Caco-2 (cell line): ENCODE data around the gene ACP6. TPM values are rescaled to one million over a fixed set of nuclear protein-coding genes. Genes with fewer than 3 reads are reported as not detected.
"Not testable (repeated sequence)": the region's sequence is repeated elsewhere in the genome, so short reads cannot be mapped to it uniquely, and the experiment has no call there.

Source experiments
- BruUV-seq: library from RNA; stranded (reverse); fragments of 400-500 nt; replicated peaks from 2 replicates; lab custom pipeline; 2021; lab: Mats Ljungman, UMichigan
- CTCF ChIA-PET: fragments of 300-600 bp; sonication (Branson Sonifier 250); formaldehyde crosslinking; loops from one replicate; lab custom pipeline; 2022; ENCODE audit warnings: antibody characterized with exemption; lab: Charles Lee
- POLR2A ChIA-PET: fragments of 300-600 bp; sonication (Branson Sonifier 250); formaldehyde crosslinking; loops from one replicate; lab custom pipeline; 2022; ENCODE audit warnings: antibody characterized with exemption; lab: Charles Lee
- DNase-seq, 2 experiments: peaks; one replicate each; pipeline versions ENCODE4 v3.0.0 to v3.0.0-alpha.2; 2020 to 2022
- H3K27me3 ChIP-seq: replicated peaks from 2 replicates; pipeline ENCODE4 v1.6.0; 2011; ENCODE audit warnings: low read length; ENCODE audit not compliant: control insufficient read depth, insufficient read depth
- H3K36me3 ChIP-seq: 2 replicates; pipeline ENCODE4 v1.5.1; 2011; ENCODE audit warnings: low read length; ENCODE audit not compliant: control insufficient read depth, insufficient read depth
- H3K4me1 ChIP-seq: fragments of 250-450 bp; sonication (Bioruptor Pico); 2 replicates; pipeline ENCODE4 v1.5.1; 2020; ENCODE audit warnings: mild to moderate bottlenecking
- H3K4me3 ChIP-seq: 2 replicates; pipeline ENCODE4 v1.5.1; 2011; ENCODE audit warnings: low read depth, mild to moderate bottlenecking, control low read depth, low read length
- H3K9me3 ChIP-seq: fragments of 250-450 bp; sonication (Bioruptor Pico); 2 replicates; pipeline ENCODE4 v1.5.1; 2020; ENCODE audit warnings: mild to moderate bottlenecking, moderate library complexity
- H3K27ac Mint-ChIP-seq: one replicate; pipeline ENCODE4 v1.8.0; 2022; ENCODE audit warnings: mixed read lengths; ENCODE audit not compliant: unreplicated experiment
- H3K27me3 Mint-ChIP-seq: one replicate; pipeline ENCODE4 v1.8.0; 2022; ENCODE audit warnings: mixed read lengths; ENCODE audit not compliant: insufficient read depth, unreplicated experiment
- H3K36me3 Mint-ChIP-seq: one replicate; pipeline ENCODE4 v1.8.0; 2022; ENCODE audit warnings: mild to moderate bottlenecking, mixed read lengths; ENCODE audit not compliant: insufficient read depth, unreplicated experiment
- H3K4me1 Mint-ChIP-seq: one replicate; pipeline ENCODE4 v1.8.0; 2022; ENCODE audit warnings: low read depth, mixed read lengths; ENCODE audit not compliant: unreplicated experiment
- H3K4me3 Mint-ChIP-seq: one replicate; pipeline ENCODE4 v1.8.0; 2022; ENCODE audit warnings: mild to moderate bottlenecking, moderate library complexity, mixed read lengths; ENCODE audit not compliant: unreplicated experiment
- H3K9me3 Mint-ChIP-seq: one replicate; pipeline ENCODE4 v1.8.0; 2022; ENCODE audit warnings: mixed read lengths; ENCODE audit not compliant: unreplicated experiment
- intact Hi-C: fragments of 100-400 bp; cut with micrococcal nuclease; formaldehyde crosslinking; loops from one replicate; pipeline ENCODE4 v1.10.0; 2022; ENCODE audit not compliant: unreplicated experiment
- total RNA-seq: library from RNA; stranded (reverse); gene quantifications from 2 replicates; pipeline ENCODE4 v1.2.3, GENCODE V29; 2022
- TF ChIP-seq, protein P1 (sequence below), 2 experiments: fragments of 200-600 bp in 1 of 2; IDR thresholded peaks; 1 replicate in 1 of 2; 2 replicates in 1 of 2; pipeline versions ENCODE4 v1.5.1 to v1.8.0; 2011 to 2022; ENCODE audit warnings: antibody characterized with exemption in 1 of 2, control low read depth in 1 of 2, inconsistent platforms in 1 of 2, low read depth in 1 of 2, low read length in 1 of 2, mild to moderate bottlenecking in 1 of 2, moderate library complexity in 1 of 2; ENCODE audit not compliant: insufficient read depth in 1 of 2, severe bottlenecking in 1 of 2, unreplicated experiment in 1 of 2

ACP6 gene
- total RNA-seq, 1 experiment from 2014 or later: 24.6 TPM

- intact Hi-C loops: not testable (repeated sequence)
Measured at GRCh38 chr1:147677681-147678080, 7.4 kb upstream of the ACP6 start.

GRCh38 chr1:147676311-147677085 is 6.2 kb upstream of the ACP6 start:
- POLR2A ChIA-PET: no interaction called here
- no peaks in the 10 kb centered on the region for H3K36me3 Mint-ChIP-seq
- no peak overlapping the region for H3K27ac Mint-ChIP-seq

More at GRCh38 chr1:147677681-147678080, 7.4 kb upstream of the ACP6 start:
- H3K4me1 Mint-ChIP-seq, CTCF ChIA-PET, H3K27me3 Mint-ChIP-seq, BruUV-seq, H3K4me3 Mint-ChIP-seq, DNase-seq, H3K36me3 Mint-ChIP-seq, POLR2A ChIA-PET, H3K4me1 ChIP-seq, H3K9me3 Mint-ChIP-seq, H3K27ac Mint-ChIP-seq, H3K36me3 ChIP-seq, H3K4me3 ChIP-seq, H3K27me3 ChIP-seq: not testable (repeated sequence)
- H3K9me3 ChIP-seq: peaks cover 18% of the 10 kb centered on the region

DNA sequence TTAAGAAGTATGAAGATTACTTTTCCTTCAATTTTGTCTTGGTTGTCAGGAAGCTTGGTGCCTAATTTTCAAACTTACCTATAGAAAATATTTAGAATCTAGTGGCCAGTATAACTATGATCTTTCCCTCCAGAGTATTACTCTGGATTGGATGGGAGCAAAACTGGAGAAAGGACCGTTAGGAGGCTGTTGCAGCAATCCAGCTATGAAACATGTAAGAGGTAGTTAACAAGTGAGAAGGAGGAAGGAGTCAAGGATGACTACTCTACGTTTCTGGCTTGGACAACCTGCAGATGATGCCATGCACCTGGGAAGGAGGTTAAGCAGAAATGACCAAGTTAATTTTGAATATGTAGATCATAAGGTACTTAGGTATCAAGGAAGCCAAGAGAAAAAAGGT is 3.5 kb upstream of the ACP6 start:
- Mint-ChIP-seq H3K9me3 (no peaks in the 10 kb centered on the region), H3K4me1 (peaks cover 6% of the 10 kb centered on the region), H3K27ac (no peak overlapping the region), H3K27me3 (no peaks in the 10 kb centered on the region), H3K4me3 (no peak overlapping the region), H3K36me3 (no peaks in the 10 kb centered on the region)
- no TSS peak for BruUV-seq
- H3K9me3 ChIP-seq: peaks cover 13% of the 10 kb centered on the region
- TF ChIP-seq, protein P1, sequence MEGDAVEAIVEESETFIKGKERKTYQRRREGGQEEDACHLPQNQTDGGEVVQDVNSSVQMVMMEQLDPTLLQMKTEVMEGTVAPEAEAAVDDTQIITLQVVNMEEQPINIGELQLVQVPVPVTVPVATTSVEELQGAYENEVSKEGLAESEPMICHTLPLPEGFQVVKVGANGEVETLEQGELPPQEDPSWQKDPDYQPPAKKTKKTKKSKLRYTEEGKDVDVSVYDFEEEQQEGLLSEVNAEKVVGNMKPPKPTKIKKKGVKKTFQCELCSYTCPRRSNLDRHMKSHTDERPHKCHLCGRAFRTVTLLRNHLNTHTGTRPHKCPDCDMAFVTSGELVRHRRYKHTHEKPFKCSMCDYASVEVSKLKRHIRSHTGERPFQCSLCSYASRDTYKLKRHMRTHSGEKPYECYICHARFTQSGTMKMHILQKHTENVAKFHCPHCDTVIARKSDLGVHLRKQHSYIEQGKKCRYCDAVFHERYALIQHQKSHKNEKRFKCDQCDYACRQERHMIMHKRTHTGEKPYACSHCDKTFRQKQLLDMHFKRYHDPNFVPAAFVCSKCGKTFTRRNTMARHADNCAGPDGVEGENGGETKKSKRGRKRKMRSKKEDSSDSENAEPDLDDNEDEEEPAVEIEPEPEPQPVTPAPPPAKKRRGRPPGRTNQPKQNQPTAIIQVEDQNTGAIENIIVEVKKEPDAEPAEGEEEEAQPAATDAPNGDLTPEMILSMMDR (IDR thresholded peaks at IDR 0.05; ENCODE audit: insufficient read depth in 1 of 2, low read depth in 1 of 2, low read length in 1 of 2, severe bottlenecking in 1 of 2, unreplicated experiment in 1 of 2): no peak
- H3K4me1 ChIP-seq: peaks cover 2% of the 10 kb centered on the region; the same call in 1 of the 2 replicates
- H3K27me3 ChIP-seq: no peaks in the 10 kb centered on the region
- ChIA-PET CTCF (no interaction called here), POLR2A (no interaction called here)
- intact Hi-C loops: no loop called here
- DNase-seq: no peak
- no peaks in the 10 kb centered on the region for H3K36me3 ChIP-seq
- H3K4me3 ChIP-seq: no peak overlapping the region

More at GRCh38 chr1:147676311-147677085, 6.2 kb upstream of the ACP6 start:
- no TSS peak for BruUV-seq
- Mint-ChIP-seq H3K27me3 (no peaks in the 10 kb centered on the region), H3K4me3 (no peak overlapping the region), H3K4me1 (no peaks in the 10 kb centered on the region), H3K9me3 (no peaks in the 10 kb centered on the region)
- Histone ChIP-seq H3K4me1 (no peaks in the 10 kb centered on the region), H3K9me3 (peaks cover 14% of the 10 kb centered on the region), H3K27me3 (no peaks in the 10 kb centered on the region), H3K4me3 (no peak overlapping the region), H3K36me3 (no peaks in the 10 kb centered on the region)
- TF ChIP-seq, protein P1 (IDR thresholded peaks at IDR 0.05; ENCODE audit: insufficient read depth in 1 of 2, low read depth in 1 of 2, low read length in 1 of 2, severe bottlenecking in 1 of 2, unreplicated experiment in 1 of 2): no peak
- CTCF ChIA-PET: no interaction called here
- intact Hi-C loops: no loop called here
- DNase-seq: no peak
